SK-N-SH (cell line): ENCODE measurements around the gene UNC79. TPM values are rescaled to one million over a fixed set of nuclear protein-coding genes. Genes with fewer than 3 reads are reported as not detected.

Experiments
- CTCF ChIA-PET: fragments of 300-600, 350-600 bp; formaldehyde crosslinking; extraction: SDS; loops from one replicate; lab custom pipeline; 2021; lab: Yijun Ruan, JAX
- POLR2A ChIA-PET: fragments of 350-600 bp; sonication (Branson Sonifier 250); formaldehyde crosslinking; extraction: SDS; loops from one replicate; lab custom pipeline; 2020; ENCODE audit warnings: antibody characterized with exemption, inconsistent platforms; lab: Yijun Ruan, JAX
- DNase-seq: peaks from one replicate; pipeline ENCODE4 v3.0.0; 2012
- H2AFZ ChIP-seq: fragments of 200-600 bp; sonication (generic); 2 replicates; pipeline ENCODE4 v1.8.1; 2016; ENCODE audit warnings: antibody characterized with exemption, mild to moderate bottlenecking, low read depth
- H3F3A ChIP-seq: fragments of 200-600 bp; sonication (generic); replicated peaks from 2 replicates; pipeline ENCODE3; 2016; ENCODE audit warnings: antibody characterized with exemption, mild to moderate bottlenecking; ENCODE audit not compliant: insufficient read depth
- H3K27ac ChIP-seq, 2 experiments: fragments of 200-500 bp in 1 of 2; fragments of 200-600 bp in 1 of 2; sonication (Bioruptor generic) in 1 of 2; sonication (generic), shearing (Covaris generic) in 1 of 2; 2 replicates each; pipeline versions ENCODE4 v1.5.1 to v1.6.1; 2014 to 2016; ENCODE audit warnings: low read depth in 2 of 2, inconsistent platforms in 1 of 2, low read length in 1 of 2, mild to moderate bottlenecking in 1 of 2, mixed read lengths in 1 of 2
- H3K27me3 ChIP-seq: fragments of 200-600 bp; sonication (generic), shearing (Covaris generic); 2 replicates; pipeline ENCODE4 v1.6.1; 2016; ENCODE audit warnings: mixed run types; ENCODE audit not compliant: insufficient read depth
- H3K36me3 ChIP-seq, 2 experiments: fragments of 200-500 bp in 1 of 2; fragments of 200-600 bp in 1 of 2; sonication (Bioruptor generic) in 1 of 2; sonication (generic) in 1 of 2; replicated peaks in 1 of 2; 2 replicates each; pipeline versions ENCODE3 to v1.5.1; 2014 to 2016; ENCODE audit warnings: low read length in 1 of 2, mild to moderate bottlenecking in 1 of 2; ENCODE audit not compliant: insufficient read depth in 2 of 2, control insufficient read depth in 1 of 2
- H3K4me1 ChIP-seq, 2 experiments: fragments of 200-500 bp in 1 of 2; fragments of 200-600 bp in 1 of 2; sonication (Bioruptor generic) in 1 of 2; sonication (generic), shearing (Covaris generic) in 1 of 2; 2 replicates each; pipeline versions ENCODE4 v1.5.1 to v1.6.1; 2014 to 2016; ENCODE audit warnings: low read depth in 1 of 2, low read length in 1 of 2, mixed run types in 1 of 2; ENCODE audit not compliant: insufficient read depth in 2 of 2, control insufficient read depth in 1 of 2
- H3K4me2 ChIP-seq: fragments of 200-600 bp; sonication (generic), shearing (Covaris generic); 2 replicates; pipeline ENCODE4 v1.6.1; 2017; ENCODE audit warnings: mixed run types
- H3K4me3 ChIP-seq, 2 experiments: fragments of 200-500 bp in 1 of 2; fragments of 200-600 bp in 1 of 2; sonication (Bioruptor generic) in 1 of 2; sonication (generic), shearing (Covaris generic) in 1 of 2; 2 replicates each; pipeline versions ENCODE4 v1.5.1 to v1.8.1; 2014 to 2016; ENCODE audit warnings: low read depth in 2 of 2, inconsistent platforms in 1 of 2, low read length in 1 of 2, mild to moderate bottlenecking in 1 of 2, mixed read lengths in 1 of 2, moderate library complexity in 1 of 2
- H3K79me2 ChIP-seq: fragments of 200-600 bp; sonication (generic); 2 replicates; pipeline ENCODE4 v1.8.1; 2017; ENCODE audit warnings: mild to moderate bottlenecking; ENCODE audit not compliant: insufficient read depth
- H3K9ac ChIP-seq: fragments of 200-600 bp; sonication (generic); 2 replicates; pipeline ENCODE4 v1.6.1; 2017; ENCODE audit warnings: mixed run types
- H3K9me2 ChIP-seq: fragments of 200-600 bp; sonication (generic); 2 replicates; pipeline ENCODE4 v1.6.1; 2017; ENCODE audit warnings: mixed run types
- H3K9me3 ChIP-seq: fragments of 200-600 bp; sonication (generic); 2 replicates; pipeline ENCODE4 v1.6.1; 2017; ENCODE audit warnings: mixed run types, mild to moderate bottlenecking, moderate library complexity
- H4K20me1 ChIP-seq: fragments of 200-600 bp; sonication (generic); 2 replicates; pipeline ENCODE4 v1.6.1; 2017; ENCODE audit warnings: mild to moderate bottlenecking, mixed run types; ENCODE audit not compliant: insufficient read depth
- CHD2 ChIP-seq: fragments of 150-350 bp; IDR thresholded peaks from 2 replicates; pipeline ENCODE4 v1.6.1; 2018; ENCODE audit warnings: low read length; ENCODE audit not compliant: partially characterized antibody
- CTCF ChIP-seq: fragments of 200-600 bp; sonication (generic); IDR thresholded peaks from 2 replicates; pipeline ENCODE4 v1.6.1; 2017; ENCODE audit warnings: antibody characterized with exemption, mild to moderate bottlenecking, moderate library complexity
- FOSL2 ChIP-seq: IDR thresholded peaks from 2 replicates; pipeline ENCODE4 v1.4.0; 2012; ENCODE audit warnings: low read depth, mild to moderate bottlenecking, moderate library complexity, borderline replicate concordance
- FOXJ3 ChIP-seq: sonication (generic); formaldehyde crosslinking; IDR thresholded peaks from 2 replicates; pipeline ENCODE4 v1.5.1; 2020; ENCODE audit warnings: mild to moderate bottlenecking, missing genetic modification reagents
- GABPA ChIP-seq: IDR thresholded peaks from 2 replicates; pipeline ENCODE4 v1.4.0; 2012; ENCODE audit warnings: low read depth, mild to moderate bottlenecking
- JUND ChIP-seq: IDR thresholded peaks from 2 replicates; pipeline ENCODE4 v1.4.0; 2012
- MXI1 ChIP-seq: IDR thresholded peaks from 2 replicates; pipeline ENCODE4 v1.6.1; 2012; ENCODE audit warnings: mild to moderate bottlenecking, low read depth, low read length, improper control_type of control experiment
- POLR2AphosphoS5 ChIP-seq: IDR thresholded peaks from 2 replicates; pipeline ENCODE4 v1.6.1; 2012; ENCODE audit warnings: low read depth, low read length
- RCOR1 ChIP-seq: fragments of 150-350 bp; IDR thresholded peaks from 2 replicates; pipeline ENCODE4 v1.6.1; 2017; ENCODE audit warnings: antibody characterized with exemption, low read length
- REST ChIP-seq: IDR thresholded peaks from 2 replicates; pipeline ENCODE4 v1.6.1; 2012; ENCODE audit warnings: mild to moderate bottlenecking, low read depth, low read length, moderate library complexity
- RFX5 ChIP-seq: IDR thresholded peaks from 2 replicates; pipeline ENCODE4 v1.6.1; 2012; ENCODE audit warnings: mild to moderate bottlenecking, improper control_type of control experiment, low read length
- RXRA ChIP-seq: IDR thresholded peaks from 2 replicates; pipeline ENCODE4 v1.4.0; 2012; ENCODE audit warnings: low read depth, mild to moderate bottlenecking, borderline replicate concordance
- TAF1 ChIP-seq: IDR thresholded peaks from 2 replicates; pipeline ENCODE4 v1.6.1; 2012; ENCODE audit warnings: low read depth, mild to moderate bottlenecking, low read length, moderate library complexity, borderline replicate concordance
- TCF12 ChIP-seq: IDR thresholded peaks from 2 replicates; pipeline ENCODE4 v1.4.0; 2012
- TEAD4 ChIP-seq: IDR thresholded peaks from 2 replicates; pipeline ENCODE4 v1.4.0; 2012; ENCODE audit warnings: mild to moderate bottlenecking, borderline replicate concordance; ENCODE audit not compliant: insufficient read depth
- USF2 ChIP-seq: fragments of 150-350 bp; IDR thresholded peaks from 2 replicates; pipeline ENCODE4 v1.6.1; 2017; ENCODE audit warnings: antibody characterized with exemption, low read length, low read depth, borderline replicate concordance
- ZBTB33 ChIP-seq: IDR thresholded peaks from 2 replicates; pipeline ENCODE4 v1.4.0; 2012; ENCODE audit warnings: low read depth, borderline replicate concordance
- WGBS: methylation state at CpG from one replicate; pipeline ENCODE4 v1.1.6; 2017; ENCODE audit warnings: low lambda C conversion rate; 5-methylcytosine and 5-hydroxymethylcytosine counted together
- polyA plus RNA-seq, 3 experiments: library from polyadenylated mRNA; depleted of rRNA; stranded (reverse); fragments of >200 nt; gene quantifications; 2 replicates each; pipeline ENCODE4 v1.2.3, GENCODE V29; 2012

The UNC79 gene
- polyA plus RNA-seq, 1 of the 3 experiments (the other 2 are of a cell fraction): 0.10 TPM

- TF ChIP-seq REST (no peak), FOSL2 (no peak), POLR2AphosphoS5 (no peak), TEAD4 (no peak), MXI1 (no peak), FOXJ3 (CRISPR knock-in tag) (no peak), RFX5 (no peak), USF2 (no peak), RXRA (no peak), JUND (no peak), TAF1 (no peak), ZBTB33 (no peak)
Observed at GRCh38 chr14:93734086-93734822, 303.5 kb downstream of the UNC79 start (continued).

GRCh38 chr14:93735206-93735605, 304.5 kb downstream of the UNC79 start:
- no peaks in the 10 kb centered on the region for H3K9me3 ChIP-seq
- H4K20me1 ChIP-seq: no peaks in the 10 kb centered on the region
- H3K27me3 ChIP-seq: no peaks in the 10 kb centered on the region
- no peaks in the 10 kb centered on the region for H3F3A ChIP-seq
- no peak for DNase-seq
- POLR2A ChIA-PET: no interaction called here
- H3K9ac ChIP-seq: no peak overlapping the region
- no peak overlapping the region for H2AFZ ChIP-seq
- H3K9me2 ChIP-seq: no peaks in the 10 kb centered on the region
- H3K4me3 ChIP-seq: no peak overlapping the region
- H3K27ac ChIP-seq: no peak overlapping the region; a peak in 1 of 4 replicates
- WGBS: 72% methylated on average over 12 of the region's 12 CpGs
- CTCF ChIA-PET: interaction anchor here (1.3 to 2.5 kb wide), 2 partner anchors 80 to 168 kb away, joined by 4 to 10 read pairs; no protein-coding TSS in a partner anchor
- no peaks in the 10 kb centered on the region for H3K36me3 ChIP-seq
- H3K4me1 ChIP-seq: peaks cover 0 to 36% of the 10 kb centered on the region in 2 experiments; a peak in 2 of 4 replicates
- no peak overlapping the region for H3K4me2 ChIP-seq
- no peaks in the 10 kb centered on the region for H3K79me2 ChIP-seq
- TF ChIP-seq TAF1 (no peak), CHD2 (no peak), RCOR1 (no peak), GABPA (no peak), ZBTB33 (no peak), CTCF (no peak), TCF12 (no peak), MXI1 (no peak)
